Activated CD4-positive, alpha-beta T cell treated with anti-CD3 and anti-CD28 coated beads, Interleukin-2, amount 50 U/mL, for 4 hours (primary cell): ENCODE results near the gene PNMA5.
"Not testable (repeated sequence)": the region's sequence is repeated elsewhere in the genome, so short reads cannot be mapped to it uniquely, and the experiment has no call there.

Experiments used
- DNase-seq, 2 experiments: peaks; one replicate each; pipeline ENCODE4 v3.0.0-alpha.2; 2020

Gene PNMA5

DNA sequence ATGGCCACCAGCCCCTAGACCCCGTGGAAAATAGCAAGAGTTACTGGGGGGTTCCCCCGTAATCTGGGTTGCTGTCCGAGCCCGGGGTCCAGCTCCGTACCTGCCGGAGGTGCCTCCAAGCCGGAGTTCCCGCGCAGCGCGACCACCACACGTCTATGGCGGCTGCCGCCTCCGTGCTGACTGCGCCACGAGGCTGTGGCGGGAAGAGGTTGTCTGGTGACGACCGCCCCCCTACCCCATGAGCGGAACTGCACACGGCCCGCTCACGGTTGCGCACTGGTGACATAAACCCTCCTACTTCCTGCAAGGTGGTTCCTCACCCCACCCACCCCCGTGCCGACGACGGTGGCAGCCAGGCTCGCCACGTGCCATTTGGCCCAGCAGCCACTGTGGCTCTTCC, at the start of gene PNMA5:
Gene PNMA5, minus strand, starts transcription at position 184 of the 400 bp plus-strand sequence. CDS start 2,518 bp downstream, outside the sequence.
- DNase-seq: no peak

DNA sequence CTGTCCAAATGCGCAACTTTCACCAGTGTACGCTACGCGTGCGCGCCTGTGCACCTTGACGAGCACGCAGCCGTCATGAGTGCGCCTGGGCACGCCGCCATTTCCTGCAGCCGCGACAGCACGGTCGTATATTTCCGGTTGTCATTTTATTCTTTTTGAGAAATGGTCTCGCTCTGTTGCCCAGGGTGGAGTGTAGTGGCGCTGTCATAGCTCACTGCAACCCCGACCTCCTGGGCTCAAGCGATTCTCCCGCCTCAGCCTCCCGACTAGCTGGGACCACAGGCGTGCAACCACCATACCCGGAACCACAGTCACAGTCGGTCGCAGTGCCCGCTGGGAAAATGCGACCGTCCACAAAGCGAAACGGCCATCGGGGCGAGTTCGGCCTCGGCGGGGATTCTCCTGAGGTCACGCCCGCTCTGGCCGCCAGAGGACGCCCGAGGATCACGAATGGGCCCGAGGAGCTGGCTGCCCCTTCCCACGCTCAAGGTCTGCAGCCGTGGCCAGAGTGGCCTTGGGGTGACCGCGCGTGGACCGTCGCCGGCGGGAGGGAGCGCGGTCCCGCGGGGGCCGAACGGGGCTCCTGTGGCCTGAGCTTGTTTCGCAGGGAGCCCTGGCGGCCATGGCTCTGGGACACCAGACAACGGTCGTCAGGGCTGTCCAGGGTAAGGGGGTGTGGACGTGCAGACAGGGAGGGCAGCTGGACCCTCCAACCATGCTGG, 38.6 kb upstream of the PNMA5 start:
- peak; percentile 47 to 51 for DNase-seq

DNA sequence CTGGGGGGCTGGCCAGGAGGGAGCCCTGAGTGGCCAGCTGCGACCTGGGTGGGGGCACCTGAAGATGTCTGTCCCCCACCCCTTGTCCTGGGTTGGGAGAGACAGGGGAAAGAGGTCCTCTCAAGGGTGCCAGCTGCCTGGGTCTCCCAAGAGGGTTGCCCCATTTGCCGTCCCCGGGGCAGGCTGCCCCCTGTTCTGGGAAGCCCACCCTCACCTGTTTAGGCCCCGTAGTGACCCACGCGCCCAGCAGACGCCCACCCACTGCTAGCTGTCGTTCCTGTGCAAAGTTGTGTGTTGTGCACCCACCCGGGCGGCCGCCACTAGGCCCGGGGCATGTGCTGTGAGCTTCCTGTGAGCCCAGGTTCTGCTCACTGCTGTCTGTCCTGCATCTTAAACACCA, 36.9 kb upstream of the PNMA5 start:
- DNase-seq: no peak

DNA sequence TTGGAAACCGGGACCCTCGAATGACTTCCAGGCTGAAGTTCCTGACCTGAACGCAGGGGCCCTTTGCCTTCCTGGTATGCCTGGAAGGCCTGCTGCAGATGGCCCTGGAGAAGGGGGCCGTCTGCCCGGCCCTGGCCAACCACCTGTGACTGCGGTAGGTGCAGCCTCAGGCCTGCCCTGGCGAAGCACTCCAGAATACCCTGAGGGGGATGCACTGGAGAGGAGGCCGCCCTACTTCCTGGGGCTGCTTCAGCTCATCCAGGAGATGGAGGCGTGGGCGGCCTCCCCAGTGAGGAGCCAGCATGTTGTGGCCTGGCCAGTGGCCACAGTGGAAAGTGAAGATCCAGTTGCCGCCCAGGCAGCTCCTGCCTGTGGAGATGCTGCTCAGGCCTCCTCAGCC, 36.0 kb upstream of the PNMA5 start:
- DNase-seq: no peak

DNA sequence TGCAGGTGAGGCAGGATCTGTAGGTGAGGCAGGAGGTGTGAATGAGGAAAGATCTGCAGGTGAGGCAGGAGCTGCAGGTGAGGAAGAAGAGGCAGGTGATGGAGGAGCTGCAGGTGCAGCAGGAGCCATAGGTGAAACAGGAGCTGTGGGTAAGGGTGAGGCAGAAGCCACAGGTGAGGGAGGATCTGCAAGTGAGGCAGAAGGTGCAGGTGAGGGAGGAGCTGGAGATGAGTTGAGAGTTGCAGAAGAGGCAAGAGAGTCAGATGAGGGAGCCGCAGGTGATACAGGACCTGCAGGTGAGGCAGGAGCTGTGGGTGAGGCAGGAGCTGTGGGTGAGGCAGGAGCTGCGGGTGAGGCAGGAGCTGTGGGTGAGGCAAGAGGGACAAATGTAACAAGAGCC, 35.2 kb upstream of the PNMA5 start:
- no peak for DNase-seq

DNA sequence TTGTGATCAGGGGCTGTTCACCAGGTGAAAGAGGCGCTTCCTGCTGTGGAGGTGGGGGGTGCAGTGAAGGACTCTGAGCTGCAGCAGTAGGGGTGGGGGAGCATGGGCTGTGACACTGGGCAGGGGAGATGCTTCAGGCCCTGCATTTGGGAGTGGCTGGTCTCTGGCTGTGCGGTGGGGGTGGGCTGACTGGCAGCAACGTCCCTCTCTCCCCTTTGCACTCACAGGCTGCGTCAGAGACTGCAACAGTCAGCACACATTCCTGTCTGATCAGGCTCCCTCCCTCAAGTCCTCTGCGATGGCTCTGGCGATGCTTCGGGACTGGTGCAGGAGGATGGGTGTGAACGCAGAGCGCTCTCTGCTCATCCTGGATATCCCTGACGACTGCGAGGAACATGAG, 34.6 kb upstream of the PNMA5 start:
- DNase-seq: not testable (repeated sequence)

DNA sequence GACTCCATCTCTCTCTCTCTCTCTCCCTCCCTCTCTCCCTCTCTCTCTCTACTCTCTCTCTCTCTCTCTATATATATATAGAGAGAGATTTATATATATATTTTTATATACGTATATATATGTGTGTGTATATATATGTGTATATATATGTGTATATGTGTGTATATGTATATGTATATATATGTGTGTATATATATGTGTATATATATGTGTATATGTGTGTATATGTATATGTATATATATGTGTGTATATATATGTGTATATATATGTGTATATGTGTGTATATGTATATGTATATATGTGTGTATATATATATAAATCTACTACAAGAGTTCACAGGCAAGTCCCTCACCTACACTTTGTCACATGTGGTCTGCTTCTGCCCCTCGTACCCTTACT, 32.6 kb upstream of the PNMA5 start:
- not testable (repeated sequence) for DNase-seq

DNA sequence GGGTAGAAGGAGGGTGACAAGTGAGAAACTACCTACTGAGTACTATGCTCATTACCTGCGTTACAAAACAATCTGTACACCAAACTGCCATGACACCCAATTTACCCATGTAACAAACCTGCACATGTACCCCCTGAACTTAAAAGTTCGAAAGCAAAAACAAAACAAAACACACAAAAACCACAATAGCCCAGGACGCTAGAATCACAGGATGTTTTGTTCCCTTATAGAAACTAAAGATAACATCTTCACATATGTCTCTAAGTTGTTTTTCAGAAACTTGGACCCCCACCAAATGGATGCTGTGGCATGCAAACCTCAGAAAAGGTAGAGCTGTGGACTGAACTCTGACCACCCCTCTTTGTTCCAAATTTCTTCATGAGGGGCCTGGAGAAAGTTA, 25.2 kb upstream of the PNMA5 start:
- DNase-seq: no peak

DNA sequence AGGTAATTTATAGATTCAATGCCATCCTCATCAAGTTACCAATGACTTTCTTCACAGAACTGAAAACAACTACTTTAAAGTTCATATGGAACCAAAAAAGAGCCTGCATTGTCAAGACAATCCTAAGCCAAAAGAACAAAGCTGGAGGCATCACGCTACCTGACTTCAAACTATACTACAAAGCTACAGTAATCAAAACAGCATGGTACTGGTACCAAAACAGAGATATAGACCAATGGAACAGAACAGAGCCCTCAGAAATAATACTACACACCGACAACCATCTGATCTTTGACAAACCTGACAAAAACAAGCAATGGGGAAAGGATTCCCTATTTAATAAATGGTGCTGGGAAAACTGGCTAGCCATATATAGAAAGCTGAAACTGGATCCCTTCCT, 23.3 kb upstream of the PNMA5 start:
- DNase-seq: not testable (repeated sequence)

DNA sequence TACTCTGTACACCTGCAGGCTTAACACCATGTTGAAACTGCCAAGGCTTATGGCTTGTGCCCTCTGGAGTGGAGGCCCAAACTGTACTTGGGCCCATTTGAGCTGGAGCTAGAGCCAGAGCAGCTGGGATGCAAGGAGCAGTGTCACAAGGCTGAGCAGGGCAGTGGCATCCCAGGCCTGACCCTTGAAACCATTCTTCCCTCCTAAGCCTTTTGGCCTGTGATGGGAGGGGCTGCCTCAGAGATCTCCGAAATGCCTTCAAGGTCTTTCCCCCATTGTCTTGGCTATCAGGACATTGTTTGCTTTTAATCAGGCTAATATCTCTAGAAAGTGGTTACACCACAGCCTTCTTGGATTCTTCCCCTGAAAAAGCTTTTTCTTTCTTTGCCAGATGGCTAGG, 10.9 kb upstream of the PNMA5 start:
- no peak for DNase-seq

DNA sequence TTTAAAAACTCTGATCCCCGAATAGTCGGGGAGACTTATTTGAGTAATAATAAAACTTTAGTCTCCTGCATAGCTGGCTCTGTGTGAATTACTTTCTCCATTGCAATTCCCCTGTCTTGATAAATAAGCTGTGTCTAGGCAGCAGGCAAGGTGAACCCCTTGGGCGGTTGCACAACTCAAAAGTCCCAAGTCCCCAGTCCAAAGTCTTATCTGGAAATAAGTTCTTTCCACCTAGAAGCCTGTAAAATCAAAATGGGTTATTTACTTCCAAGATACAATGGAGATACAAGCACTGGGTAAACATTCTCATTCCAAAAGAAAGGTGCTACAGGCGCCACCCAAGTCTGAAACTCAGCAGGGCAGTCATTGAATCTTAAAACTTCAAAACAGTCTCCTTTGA, 10.1 kb upstream of the PNMA5 start:
- DNase-seq: no peak

DNA sequence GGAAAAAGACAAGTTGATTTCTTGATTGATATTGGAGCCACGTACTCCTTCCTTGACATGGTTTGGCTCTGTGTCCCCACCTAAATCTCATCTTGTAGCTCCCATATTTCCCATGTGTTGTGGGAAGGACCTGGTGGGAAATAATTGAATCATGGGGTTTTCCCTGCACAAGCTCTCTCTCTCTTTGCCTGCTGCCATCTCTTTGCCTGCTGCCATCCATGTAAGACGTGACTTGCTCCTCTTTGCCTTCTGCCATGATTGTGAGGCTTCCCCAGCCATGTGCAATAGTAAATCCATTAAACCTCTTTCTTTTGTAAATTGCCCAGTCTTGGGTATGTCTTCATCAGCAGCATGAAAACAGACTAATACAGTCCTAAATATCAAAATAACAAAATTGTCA, 8.3 kb upstream of the PNMA5 start:
- not testable (repeated sequence) for DNase-seq

DNA sequence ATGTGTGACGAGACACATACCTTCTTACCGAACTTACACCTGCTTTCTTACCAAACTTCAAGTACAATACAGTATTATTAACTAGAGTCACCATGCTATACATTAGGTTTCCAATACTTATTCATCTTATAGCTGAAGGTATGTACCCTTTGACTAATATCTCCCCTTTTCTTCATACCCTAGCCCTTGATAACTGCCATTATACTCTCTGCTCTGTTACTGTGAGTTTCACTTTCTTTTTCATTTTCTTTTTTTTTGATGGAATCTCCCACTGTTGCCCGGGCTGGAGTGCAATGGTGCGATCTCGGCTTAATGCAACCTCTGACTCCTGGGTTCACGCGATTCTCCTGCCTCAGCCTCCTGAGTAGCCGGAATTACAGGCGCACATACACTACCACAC, 3.4 kb upstream of the PNMA5 start:
- no peak for DNase-seq

DNA sequence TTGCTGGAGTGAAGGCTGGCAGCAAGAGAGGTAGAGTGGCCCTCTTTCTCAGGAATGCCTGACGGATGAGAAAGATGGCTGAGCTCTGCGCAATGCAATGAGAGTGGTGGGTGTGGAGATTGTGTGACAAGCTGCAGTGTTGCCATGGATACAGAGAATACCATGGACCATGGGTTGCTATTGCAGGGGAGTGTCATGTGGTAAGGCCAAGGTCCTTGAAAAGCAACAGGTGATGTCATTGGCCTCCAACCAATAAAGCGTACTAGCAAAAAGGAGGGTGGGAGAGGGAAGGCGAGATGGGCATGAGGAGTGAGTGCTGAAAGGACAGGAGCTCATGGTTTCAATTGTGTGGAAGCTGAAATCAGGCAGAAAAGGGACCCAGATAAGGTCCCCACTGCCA, 1.8 kb downstream of the PNMA5 start:
- DNase-seq: no peak

DNA sequence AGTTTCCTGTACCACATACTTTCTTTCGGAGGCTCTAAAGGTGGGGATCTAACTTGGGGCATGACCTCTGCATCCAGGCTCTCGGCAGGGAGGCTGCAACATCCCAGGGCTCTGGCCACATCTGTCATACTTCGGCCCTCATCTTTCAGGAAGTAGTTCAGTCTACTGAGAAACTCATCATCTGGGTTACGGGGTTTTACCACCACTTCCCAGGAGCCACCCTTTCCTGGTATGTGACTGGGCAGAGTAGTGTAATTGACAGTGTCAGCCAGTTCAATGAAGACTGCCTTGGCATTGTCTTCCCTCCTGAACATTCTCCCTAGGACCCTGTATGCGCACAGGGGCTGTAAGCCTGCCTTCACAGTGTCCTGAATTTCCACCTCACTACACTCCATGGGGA, 2.8 kb downstream of the PNMA5 start:
- no peak for DNase-seq

DNA sequence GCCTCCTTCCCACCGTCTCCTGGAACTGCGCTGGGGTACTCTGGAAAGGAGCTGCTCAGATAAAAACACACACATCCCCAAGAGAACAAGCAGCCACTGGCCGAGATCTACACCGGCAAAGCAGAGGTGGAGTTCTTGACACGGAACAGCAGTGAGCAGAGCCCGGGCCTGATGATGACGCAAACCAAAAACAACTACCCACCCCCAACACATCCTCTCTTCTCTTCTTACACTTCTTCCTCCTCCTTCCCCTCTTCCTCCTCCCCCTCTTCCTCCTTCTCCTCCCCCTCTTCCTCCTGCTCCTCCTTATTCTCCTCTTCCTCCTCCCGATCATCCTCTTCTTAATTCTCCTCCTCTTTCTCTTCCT, 4.6 kb downstream of the PNMA5 start:
- DNase-seq: no peak

DNA sequence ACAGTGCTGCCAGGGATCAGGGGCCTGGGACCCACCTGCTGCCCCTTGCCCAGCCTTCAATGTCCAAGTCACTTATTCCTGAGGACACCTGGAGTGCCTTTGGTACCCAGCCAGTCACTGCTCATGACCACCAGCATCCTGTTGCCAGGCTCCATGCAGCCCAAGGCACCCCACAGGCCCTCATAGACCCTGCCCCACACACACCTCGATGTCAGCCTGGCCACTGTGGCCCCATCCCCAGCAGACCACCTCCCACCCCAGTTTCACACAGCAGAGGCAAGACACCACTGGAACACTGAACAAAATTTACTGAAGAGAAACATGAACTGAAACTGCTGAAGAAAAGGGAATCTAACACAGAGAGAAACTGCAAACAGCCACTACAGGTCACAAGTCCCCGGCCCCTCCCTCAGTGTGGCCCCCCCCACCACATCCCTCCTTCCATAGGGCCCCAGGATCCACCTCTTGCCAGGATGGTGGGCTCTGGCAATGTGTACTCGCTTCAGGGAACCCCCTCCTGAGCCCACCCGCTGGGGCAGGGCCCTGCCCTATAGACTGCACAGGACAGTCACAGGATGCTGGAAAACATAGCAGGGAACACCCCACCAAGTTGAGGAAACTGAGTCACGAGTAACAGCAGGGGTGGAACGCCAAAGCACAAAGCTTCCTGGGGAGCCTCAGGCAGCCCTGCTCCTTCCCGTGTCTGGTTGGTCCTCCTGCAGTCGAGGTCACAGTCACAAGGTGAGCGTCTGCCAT, 5.2 kb downstream of the PNMA5 start:
- no peak for DNase-seq

DNA sequence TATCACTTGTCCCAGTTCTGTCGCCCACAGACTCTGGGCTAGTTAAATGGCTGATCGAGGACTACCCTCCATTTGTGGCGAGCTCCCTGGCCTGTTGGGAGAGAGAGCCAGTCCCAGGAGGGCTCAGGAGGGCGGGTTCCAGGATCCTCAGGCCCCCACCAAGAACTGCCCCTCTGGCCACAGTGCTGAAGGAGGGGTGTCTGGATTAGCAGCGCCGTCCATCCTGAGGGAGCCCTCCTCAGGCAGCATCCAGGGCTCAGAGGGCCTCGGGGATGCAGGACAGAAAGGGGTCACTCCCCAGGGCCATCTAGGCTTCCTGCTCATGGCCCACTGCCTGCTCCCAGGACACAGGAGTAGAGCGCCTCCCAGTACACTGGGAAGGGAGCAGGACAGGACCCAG, 6.1 kb downstream of the PNMA5 start:
- no peak for DNase-seq

DNA sequence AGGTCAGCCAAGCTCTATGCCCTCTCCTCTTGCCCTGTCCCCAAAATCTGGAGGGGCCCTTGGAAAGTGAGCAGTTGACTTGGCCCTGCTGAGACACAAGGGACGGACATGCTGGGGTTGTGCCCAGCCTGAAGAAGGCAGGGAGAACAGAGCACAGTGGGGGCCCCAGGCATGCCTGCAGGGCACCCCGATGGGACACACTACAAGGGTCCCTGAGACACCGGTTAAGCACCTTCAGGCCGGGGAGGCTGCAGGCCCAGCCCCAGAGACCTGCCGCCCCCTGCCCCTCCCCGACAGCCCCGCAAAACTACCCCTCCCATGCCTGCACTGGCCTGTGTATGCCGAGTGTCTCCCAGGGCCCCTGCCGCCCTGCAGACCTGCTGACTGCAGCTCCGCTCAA, 6.8 kb downstream of the PNMA5 start:
- not testable (repeated sequence) for DNase-seq

DNA sequence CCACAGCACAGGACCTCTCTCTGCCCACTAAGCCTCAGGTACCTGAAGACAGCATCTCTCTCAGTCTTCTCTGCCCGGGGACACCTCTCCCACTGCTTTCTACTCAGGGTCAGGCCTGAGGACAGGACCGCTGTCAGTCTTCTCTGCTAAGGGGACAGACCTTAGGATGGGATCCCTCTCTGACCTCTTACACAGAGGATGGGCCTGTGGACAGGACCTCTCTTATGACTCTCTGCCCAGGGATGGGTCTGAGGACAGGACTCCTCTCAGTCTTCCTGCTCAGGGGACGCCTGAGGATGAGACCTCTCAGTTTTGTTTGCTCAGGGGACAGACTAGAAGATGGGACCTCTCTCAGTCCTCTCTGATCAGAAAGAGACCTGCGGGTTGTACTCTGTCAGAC, 8.5 kb downstream of the PNMA5 start:
- not testable (repeated sequence) for DNase-seq

DNA sequence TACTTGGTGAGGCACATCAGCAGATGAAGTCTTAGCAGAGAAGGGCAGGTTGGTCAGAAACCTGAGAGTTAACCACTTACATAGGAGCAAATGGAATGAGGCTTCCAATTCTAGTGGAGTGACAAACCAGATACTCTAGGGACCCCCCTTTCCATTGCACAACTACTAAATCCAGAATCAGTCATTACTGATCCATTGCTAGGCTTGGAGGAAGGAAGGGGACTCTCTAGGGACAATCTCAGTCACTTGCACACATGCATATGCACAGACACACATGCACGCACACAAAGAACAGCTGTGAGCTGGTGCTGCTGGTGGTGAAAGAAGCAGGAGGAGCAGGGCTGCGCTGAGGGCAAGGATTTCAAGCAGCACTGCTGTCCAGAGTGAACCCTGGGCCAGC, 25.7 kb downstream of the PNMA5 start:
- no peak for DNase-seq

DNA sequence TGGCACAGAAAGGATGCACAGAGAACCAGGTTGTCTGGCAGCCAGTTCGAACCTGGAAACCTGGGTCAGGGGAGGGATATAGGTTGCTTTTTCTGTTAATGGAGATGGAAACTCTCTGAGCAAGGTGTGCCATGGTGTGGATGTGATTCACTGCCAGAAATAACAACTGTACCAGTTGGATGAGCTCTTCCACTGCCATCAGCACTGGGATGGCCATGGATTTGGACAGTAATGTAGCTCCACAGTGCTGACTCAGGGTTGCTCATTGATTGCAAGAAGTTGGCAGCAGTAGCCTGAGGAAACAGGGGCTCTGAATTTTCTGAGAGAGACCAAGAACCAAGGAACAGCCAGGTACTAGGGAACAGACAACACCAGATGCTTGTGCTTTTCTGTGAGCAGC, 33.8 kb downstream of the PNMA5 start:
- no peak for DNase-seq

DNA sequence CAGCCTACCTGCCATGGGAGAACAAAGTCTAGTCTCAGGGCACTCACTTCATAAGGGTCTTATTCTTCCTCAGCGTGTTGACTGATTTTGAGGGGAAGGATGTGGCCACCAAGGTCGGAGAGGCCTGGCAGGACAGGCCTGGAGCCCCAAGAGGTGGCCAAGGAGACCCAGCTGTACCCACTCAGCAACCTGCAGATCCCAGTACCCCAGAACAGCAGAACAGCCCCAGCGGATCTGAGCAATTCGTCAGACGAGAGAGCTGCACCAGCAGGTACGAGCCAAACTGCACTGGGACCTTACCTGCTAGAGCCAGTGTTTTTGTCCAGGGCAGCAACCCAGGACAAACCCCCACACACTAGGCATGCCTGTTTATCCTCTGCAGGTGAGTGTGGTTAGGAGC, 34.3 kb downstream of the PNMA5 start:
- no peak for DNase-seq
